Osteoblast (primary cell): ENCODE measurements around the gene METTL2B. TPM values are rescaled to one million over a fixed set of nuclear protein-coding genes. Genes with fewer than 3 reads are reported as not detected.
"Not testable (repeated sequence)": the region's sequence is repeated elsewhere in the genome, so short reads cannot be mapped to it uniquely, and the experiment has no call there.

Experiments used
- DNase-seq: peaks from one replicate; pipeline ENCODE4 v3.0.0; 2011; ENCODE audit warnings: low spot score, mixed read lengths; ENCODE audit not compliant: insufficient read length; ENCODE audit errors: missing footprints
- H2AFZ ChIP-seq: 2 replicates; pipeline ENCODE4 v1.6.0; 2011; ENCODE audit warnings: mild to moderate bottlenecking, low read length
- H3K27ac ChIP-seq: 2 replicates; pipeline ENCODE4 v1.5.1; 2011; ENCODE audit warnings: mild to moderate bottlenecking, low read depth, low read length, moderate library complexity
- H3K27me3 ChIP-seq: 2 replicates; pipeline ENCODE4 v1.6.0; 2012; ENCODE audit warnings: mild to moderate bottlenecking, control low read depth, inconsistent platforms, low read length, moderate library complexity; ENCODE audit not compliant: insufficient read depth
- H3K36me3 ChIP-seq: 2 replicates; pipeline ENCODE4 v1.5.1; 2011; ENCODE audit warnings: mild to moderate bottlenecking, low read length, control low read depth, moderate library complexity; ENCODE audit not compliant: insufficient read depth
- H3K4me1 ChIP-seq: 2 replicates; pipeline ENCODE4 v1.5.1; 2011; ENCODE audit warnings: mild to moderate bottlenecking, low read length, control low read depth, moderate library complexity; ENCODE audit not compliant: insufficient read depth
- H3K4me2 ChIP-seq: 2 replicates; pipeline ENCODE4 v1.6.0; 2011; ENCODE audit warnings: mild to moderate bottlenecking, low read length; ENCODE audit not compliant: insufficient read depth
- H3K4me3 ChIP-seq: fragments of 200-600 bp; sonication (generic); 3 replicates; pipeline ENCODE4 v1.5.1; 2012; ENCODE audit warnings: mild to moderate bottlenecking, low read length, inconsistent platforms; ENCODE audit not compliant: insufficient read depth
- H3K79me2 ChIP-seq: 2 replicates; pipeline ENCODE4 v1.6.0; 2012; ENCODE audit warnings: mild to moderate bottlenecking, low read length, control low read depth, inconsistent platforms; ENCODE audit not compliant: insufficient read depth
- H3K9me3 ChIP-seq: 2 replicates; pipeline ENCODE4 v1.5.1; 2011; ENCODE audit warnings: low read depth, low read length, control low read depth
- H4K20me1 ChIP-seq: 2 replicates; pipeline ENCODE4 v1.6.0; 2012; ENCODE audit warnings: mild to moderate bottlenecking, low read length, control low read depth; ENCODE audit not compliant: insufficient read depth
- total RNA-seq: library from RNA; depleted of rRNA; stranded (reverse); fragments of >200 nt; gene quantifications from 2 replicates; pipeline ENCODE4 v1.2.3, GENCODE V29; 2012
- TF ChIP-seq, protein P1 (sequence below): IDR thresholded peaks from 2 replicates; pipeline ENCODE4 v1.5.1; 2011; ENCODE audit warnings: mild to moderate bottlenecking, low read depth, low read length, moderate library complexity; ENCODE audit errors: extremely low read depth

METTL2B gene
- total RNA-seq, 1 donor: 30.8 TPM

DNA sequence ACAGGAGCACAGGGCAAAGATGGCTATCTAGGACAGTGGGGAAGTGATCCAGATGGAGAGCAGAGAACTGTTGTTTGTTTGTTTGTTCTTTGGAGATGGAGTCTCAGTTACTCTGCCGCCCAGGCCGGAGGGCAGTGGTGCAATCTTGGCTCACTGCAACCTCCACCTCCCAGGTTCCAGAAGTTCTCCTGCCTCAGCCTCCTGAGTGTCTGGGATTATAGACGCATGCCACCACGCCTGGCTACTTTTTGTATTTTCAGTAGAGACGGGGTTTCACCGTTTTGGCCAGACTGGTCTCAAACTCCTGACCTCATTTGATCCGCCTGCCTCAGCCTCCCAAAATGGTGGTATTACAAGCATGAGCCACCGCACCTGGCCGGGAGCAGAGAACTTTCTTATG is 20.9 kb downstream of the METTL2B start:
- no peaks in the 10 kb centered on the region for H3K4me1 ChIP-seq
- DNase-seq: no peak
- H3K27ac ChIP-seq: no peak overlapping the region
- TF ChIP-seq, protein P1, sequence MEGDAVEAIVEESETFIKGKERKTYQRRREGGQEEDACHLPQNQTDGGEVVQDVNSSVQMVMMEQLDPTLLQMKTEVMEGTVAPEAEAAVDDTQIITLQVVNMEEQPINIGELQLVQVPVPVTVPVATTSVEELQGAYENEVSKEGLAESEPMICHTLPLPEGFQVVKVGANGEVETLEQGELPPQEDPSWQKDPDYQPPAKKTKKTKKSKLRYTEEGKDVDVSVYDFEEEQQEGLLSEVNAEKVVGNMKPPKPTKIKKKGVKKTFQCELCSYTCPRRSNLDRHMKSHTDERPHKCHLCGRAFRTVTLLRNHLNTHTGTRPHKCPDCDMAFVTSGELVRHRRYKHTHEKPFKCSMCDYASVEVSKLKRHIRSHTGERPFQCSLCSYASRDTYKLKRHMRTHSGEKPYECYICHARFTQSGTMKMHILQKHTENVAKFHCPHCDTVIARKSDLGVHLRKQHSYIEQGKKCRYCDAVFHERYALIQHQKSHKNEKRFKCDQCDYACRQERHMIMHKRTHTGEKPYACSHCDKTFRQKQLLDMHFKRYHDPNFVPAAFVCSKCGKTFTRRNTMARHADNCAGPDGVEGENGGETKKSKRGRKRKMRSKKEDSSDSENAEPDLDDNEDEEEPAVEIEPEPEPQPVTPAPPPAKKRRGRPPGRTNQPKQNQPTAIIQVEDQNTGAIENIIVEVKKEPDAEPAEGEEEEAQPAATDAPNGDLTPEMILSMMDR: no peak
- H3K9me3 ChIP-seq: no peaks in the 10 kb centered on the region
- H4K20me1 ChIP-seq: no peaks in the 10 kb centered on the region
- no peaks in the 10 kb centered on the region for H3K27me3 ChIP-seq
- H3K4me3 ChIP-seq: no peak overlapping the region
- no peak overlapping the region for H3K4me2 ChIP-seq
- H3K79me2 ChIP-seq: no peaks in the 10 kb centered on the region
- H3K36me3 ChIP-seq: peaks cover 23% of the 10 kb centered on the region
- H2AFZ ChIP-seq: no peak overlapping the region

DNA sequence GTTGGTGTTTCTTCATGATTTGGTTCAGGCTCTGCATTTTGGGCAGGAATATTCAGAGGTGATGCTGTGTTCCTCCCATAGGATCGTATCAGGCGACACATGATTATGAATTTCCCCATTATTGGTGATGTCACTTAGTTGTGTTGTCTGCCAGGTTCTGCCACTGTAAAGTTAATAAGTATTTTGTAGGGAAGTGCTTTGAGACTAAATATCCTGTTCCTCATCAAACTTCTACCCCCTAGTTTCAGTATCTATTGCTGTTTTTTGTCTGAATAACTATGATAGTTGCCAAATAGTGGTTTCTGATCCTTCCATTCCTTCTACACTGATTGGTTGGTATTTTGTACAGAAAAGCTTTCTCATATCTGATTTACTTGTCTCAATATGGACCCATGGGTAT is 28.9 kb downstream of the METTL2B start:
- not testable (repeated sequence) for H3K9me3 ChIP-seq, H4K20me1 ChIP-seq, H3K27me3 ChIP-seq, H3K4me2 ChIP-seq, H3K36me3 ChIP-seq, H2AFZ ChIP-seq, H3K4me1 ChIP-seq, H3K79me2 ChIP-seq, H3K4me3 ChIP-seq, DNase-seq, H3K27ac ChIP-seq

DNA sequence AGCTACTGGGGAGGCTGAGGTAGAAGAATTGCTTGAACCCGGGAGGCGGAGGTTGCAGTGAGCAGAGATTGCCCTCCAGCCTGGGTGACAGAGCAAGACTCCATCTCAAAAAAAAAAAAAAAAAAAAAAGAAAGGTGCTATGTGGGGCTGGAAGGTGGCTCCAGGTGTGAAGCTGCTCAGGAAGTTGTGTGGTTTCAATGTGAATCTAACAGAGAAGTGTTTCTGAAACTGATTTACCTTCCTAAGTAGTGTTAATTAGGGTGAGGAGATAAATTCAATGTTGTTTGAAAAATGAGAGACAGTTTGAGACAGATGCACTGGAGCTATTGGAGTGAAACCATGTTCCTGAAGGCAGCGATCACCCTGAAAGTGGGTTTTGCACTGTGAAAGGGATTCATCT is 30.3 kb downstream of the METTL2B start:
- H4K20me1 ChIP-seq, H3K27me3 ChIP-seq, H3K36me3 ChIP-seq, DNase-seq, H3K27ac ChIP-seq, H3K79me2 ChIP-seq, H3K9me3 ChIP-seq, H3K4me1 ChIP-seq, H2AFZ ChIP-seq, H3K4me2 ChIP-seq, H3K4me3 ChIP-seq: not testable (repeated sequence)

DNA sequence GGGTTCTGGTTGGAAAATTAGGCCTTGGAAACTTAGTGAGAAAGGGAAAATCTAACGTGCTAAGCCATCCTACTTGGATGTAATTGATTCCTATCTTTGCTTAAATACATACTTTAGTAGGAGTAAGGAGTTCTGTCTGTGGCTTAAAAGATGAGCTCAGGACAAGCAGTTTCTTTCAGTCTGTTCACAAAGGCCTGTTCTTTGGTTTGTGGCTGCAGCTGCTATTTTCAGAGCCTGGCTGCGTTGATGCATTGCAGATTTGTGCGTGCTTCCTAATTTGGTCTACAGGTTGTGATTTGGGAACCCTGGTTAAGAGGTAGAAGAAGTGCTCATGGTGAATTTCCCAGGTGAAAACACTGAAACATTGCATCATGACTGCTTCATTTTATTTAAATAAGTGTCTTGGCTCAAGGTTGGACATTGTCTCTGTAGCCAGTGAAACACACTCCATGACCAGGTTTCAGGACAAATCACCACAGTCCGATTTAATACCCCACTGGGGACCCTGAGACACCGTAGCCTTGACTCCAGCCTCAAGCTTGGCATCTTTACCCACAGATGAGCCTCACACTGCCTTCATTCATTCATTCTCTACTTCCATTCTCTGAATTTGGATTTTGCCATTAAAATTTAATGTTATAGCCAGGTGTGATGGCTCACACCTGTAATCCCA is 30.9 kb downstream of the METTL2B start:
- not testable (repeated sequence) for H3K79me2 ChIP-seq, H4K20me1 ChIP-seq, H3K4me3 ChIP-seq, H3K27me3 ChIP-seq, H3K4me2 ChIP-seq, H3K36me3 ChIP-seq, H3K4me1 ChIP-seq, H2AFZ ChIP-seq, DNase-seq, H3K9me3 ChIP-seq, H3K27ac ChIP-seq

DNA sequence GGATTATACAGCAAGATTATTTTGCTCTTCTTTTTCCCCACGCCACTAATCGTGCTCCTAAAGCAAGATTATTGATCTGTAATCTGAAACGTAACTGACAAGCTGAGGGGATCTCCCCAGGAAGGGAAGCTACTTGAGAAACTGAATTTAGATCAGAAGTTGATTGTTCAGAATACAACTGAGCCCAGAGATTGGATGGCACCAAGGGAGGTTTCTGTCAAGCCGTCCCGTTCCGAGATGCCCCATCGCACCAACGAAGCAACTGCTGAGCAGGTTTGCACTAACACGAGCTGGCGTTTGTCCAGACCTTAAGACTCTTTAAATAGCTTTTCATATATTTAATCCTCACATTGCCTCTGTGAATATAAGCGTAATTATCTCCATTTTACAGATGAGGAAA is 35.1 kb downstream of the METTL2B start:
- H3K27me3 ChIP-seq, H3K36me3 ChIP-seq: not testable (repeated sequence)

DNA sequence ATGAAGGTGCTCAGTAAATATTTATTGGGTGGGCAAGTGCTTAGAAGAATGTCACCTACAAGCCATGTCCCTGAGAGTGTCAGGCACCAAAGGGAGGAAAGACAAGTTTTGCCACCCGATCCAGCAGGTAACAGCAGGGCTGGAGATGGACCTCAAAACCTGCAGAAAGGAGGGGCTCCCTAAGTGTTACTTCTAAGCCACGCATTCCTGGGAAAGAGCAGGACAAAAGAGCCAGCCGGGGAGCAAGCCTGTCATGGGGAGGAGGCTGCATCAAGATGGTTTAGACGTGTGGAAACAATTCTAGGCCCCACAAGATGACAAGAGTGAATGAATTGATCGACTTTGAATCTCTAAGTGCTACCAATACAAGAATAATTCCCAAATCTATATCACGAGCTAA is 38.7 kb downstream of the METTL2B start:
- not testable (repeated sequence) for H3K27me3 ChIP-seq, H2AFZ ChIP-seq, H3K4me2 ChIP-seq, H3K36me3 ChIP-seq, H3K4me3 ChIP-seq, H3K9me3 ChIP-seq, H3K27ac ChIP-seq, H3K4me1 ChIP-seq, H4K20me1 ChIP-seq, H3K79me2 ChIP-seq
- peak; percentile 15 for DNase-seq

More for the DNA sequence above, 35.1 kb downstream of the METTL2B start:
- not testable (repeated sequence) for H3K27ac ChIP-seq, H2AFZ ChIP-seq, DNase-seq, H4K20me1 ChIP-seq, H3K79me2 ChIP-seq, H3K4me2 ChIP-seq, H3K4me1 ChIP-seq, H3K4me3 ChIP-seq, H3K9me3 ChIP-seq

DNA sequence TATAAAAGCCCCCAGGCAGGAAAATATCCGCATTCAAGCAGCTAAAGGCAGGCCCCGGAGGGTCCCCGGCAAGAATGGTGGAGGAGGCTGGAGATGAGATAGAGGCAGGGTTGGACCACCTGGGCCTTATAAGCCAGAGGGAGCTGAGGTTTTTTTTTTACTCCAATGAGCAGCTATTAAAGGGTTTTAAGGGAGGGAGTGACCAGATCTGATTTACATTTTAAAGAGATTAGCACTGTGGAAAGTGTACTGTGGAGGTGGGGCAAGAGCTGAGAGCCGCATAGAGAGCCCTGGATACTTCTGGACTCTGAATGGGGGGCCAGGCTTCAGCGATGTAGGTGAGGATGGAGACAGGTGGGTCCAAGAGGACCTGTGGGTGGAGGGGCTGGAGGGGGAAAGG is 40.5 kb downstream of the METTL2B start:
- not testable (repeated sequence) for DNase-seq, H4K20me1 ChIP-seq, H3K4me1 ChIP-seq, H3K4me3 ChIP-seq, H2AFZ ChIP-seq, H3K9me3 ChIP-seq, H3K27me3 ChIP-seq, H3K27ac ChIP-seq, H3K4me2 ChIP-seq, H3K36me3 ChIP-seq, H3K79me2 ChIP-seq

DNA sequence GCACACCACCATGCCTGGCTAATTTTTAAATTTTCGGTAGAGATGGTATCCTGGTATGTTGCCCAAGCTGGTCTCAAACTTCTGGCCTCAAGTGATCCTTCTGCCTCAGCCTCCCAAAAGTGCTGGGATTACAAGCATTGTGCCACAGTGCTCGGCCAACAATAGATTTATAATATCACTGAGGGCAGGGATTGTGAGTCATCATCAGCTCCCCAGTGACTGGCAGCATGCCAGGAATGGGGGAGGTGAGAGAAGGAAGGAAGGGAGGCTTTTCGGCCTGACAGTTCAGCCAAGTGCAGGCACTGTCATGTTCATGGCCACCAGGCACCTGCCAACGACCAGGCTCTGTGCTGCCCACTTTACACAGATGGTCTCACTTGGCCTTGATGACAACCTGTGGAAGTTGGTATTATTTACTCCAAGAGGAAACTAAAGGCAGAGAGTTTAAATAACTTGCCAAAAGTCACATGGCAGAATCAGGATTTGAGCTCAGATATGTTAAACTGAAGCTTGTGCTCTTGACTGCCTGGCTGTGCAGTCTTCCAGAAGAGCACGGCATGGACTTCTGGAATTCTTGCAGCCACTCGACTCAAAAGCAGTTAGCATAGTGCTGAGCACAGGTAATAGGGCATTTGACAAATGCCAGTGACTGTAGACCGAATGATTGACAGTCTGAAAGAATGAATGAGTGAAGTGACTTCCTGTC is 46.8 kb downstream of the METTL2B start:
- not testable (repeated sequence) for H4K20me1 ChIP-seq, H2AFZ ChIP-seq, H3K4me2 ChIP-seq, H3K27ac ChIP-seq, H3K36me3 ChIP-seq, H3K9me3 ChIP-seq, H3K79me2 ChIP-seq, H3K4me1 ChIP-seq, H3K4me3 ChIP-seq, H3K27me3 ChIP-seq
- DNase-seq: peak; percentile 76
